ENCODE measurements around the gene ATG9A. TPM values are rescaled to one million over a fixed set of nuclear protein-coding genes. Genes with fewer than 3 reads are reported as not detected.

Gene ATG9A
- total RNA-seq, 4 donors from 2014 or later: 37.8 to 55.1 (median 45.2) TPM

- H3K27me3 ChIP-seq: no peaks in the 10 kb centered on the region
- no peak for TF ChIP-seq POLR2A (IDR thresholded peaks at IDR 0.05)
- no peak for TF ChIP-seq CTCF (IDR thresholded peaks at IDR 0.05)
- peak overlapping the region in 3 of 4 donors; percentile 88 to 98 (median 93) for H3K27ac ChIP-seq
- peaks cover 21 to 46% (median 29%) of the 10 kb centered on the region in 3 donors for H3K4me1 ChIP-seq
- intact Hi-C loops (cut with DNase I): loop anchor here (10.0 kb wide), 1 partner anchor 51 kb away; the partner anchor contains the start of gene NHEJ1
- no peak for DNase-seq
- H3K4me3 ChIP-seq: no peak overlapping the region
- 88 to 91% methylated on average over 8 to 15 of the region's 27 CpGs for WGBS, 2 donors
- no peaks in the 10 kb centered on the region for H3K9me3 ChIP-seq
- peaks cover 23 to 71% (median 36%) of the 10 kb centered on the region in 3 donors for H3K36me3 ChIP-seq
These were observed 13.4 kb downstream of the ATG9A start for GRCh38 chr2:219215871-219216534.

GRCh38 chr2:219214786-219215185 is 14.7 kb downstream of the ATG9A start:
- Histone ChIP-seq H3K27me3 (no peaks in the 10 kb centered on the region), H3K27ac (no peak overlapping the region), H3K36me3 (peaks cover 28 to 71% (median 31%) of the 10 kb centered on the region in 3 donors), H3K9me3 (no peaks in the 10 kb centered on the region), H3K4me1 (peaks cover 21 to 41% (median 29%) of the 10 kb centered on the region in 3 donors), H3K4me3 (no peak overlapping the region)
- 92 to 97% methylated on average over 3 to 5 of the region's 6 CpGs for WGBS, 2 donors
- intact Hi-C loops (cut with DNase I): loop anchor here (10.0 kb wide), 1 partner anchor 50 kb away; the partner anchor contains the start of gene NHEJ1
- DNase-seq: no peak
- TF ChIP-seq POLR2A (IDR thresholded peaks at IDR 0.05) (no peak), CTCF (IDR thresholded peaks at IDR 0.05) (no peak)

GRCh38 chr2:219214141-219214540 is 15.3 kb downstream of the ATG9A start:
- Histone ChIP-seq H3K36me3 (peaks cover 30 to 74% (median 34%) of the 10 kb centered on the region in 3 donors), H3K27ac (no peak overlapping the region), H3K4me3 (no peak overlapping the region), H3K9me3 (no peaks in the 10 kb centered on the region), H3K27me3 (no peaks in the 10 kb centered on the region), H3K4me1 (peaks cover 16 to 37% (median 24%) of the 10 kb centered on the region in 3 donors)
- intact Hi-C loops (cut with DNase I): loop anchor here (10.0 kb wide), 1 partner anchor 49 kb away; the partner anchor contains the start of gene NHEJ1
- TF ChIP-seq POLR2A (IDR thresholded peaks at IDR 0.05) (no peak), CTCF (IDR thresholded peaks at IDR 0.05) (no peak)
- WGBS, 2 donors: 90 to 96% methylated on average over 14 to 15 of the region's 15 CpGs
- DNase-seq: no peak

GRCh38 chr2:219213486-219214071 is 15.9 kb downstream of the ATG9A start:
- no peaks in the 10 kb centered on the region for H3K9me3 ChIP-seq
- intact Hi-C loops (cut with DNase I): loop anchor here (10.0 kb wide), 1 partner anchor 49 kb away; the partner anchor contains the start of gene NHEJ1
- peaks cover 13 to 37% (median 22%) of the 10 kb centered on the region in 3 donors for H3K4me1 ChIP-seq
- no peak for DNase-seq
- no peak overlapping the region for H3K27ac ChIP-seq
- WGBS, 2 donors: 86 to 92% methylated on average over 5 to 8 of the region's 10 CpGs
- no peak overlapping the region for H3K4me3 ChIP-seq
- peaks cover 30 to 80% (median 39%) of the 10 kb centered on the region in 3 donors for H3K36me3 ChIP-seq
- no peak for TF ChIP-seq CTCF (IDR thresholded peaks at IDR 0.05)
- TF ChIP-seq POLR2A (IDR thresholded peaks at IDR 0.05): no peak
- no peaks in the 10 kb centered on the region for H3K27me3 ChIP-seq

- no peak for TF ChIP-seq CTCF (IDR thresholded peaks at IDR 0.05)
- no peak for TF ChIP-seq POLR2A (IDR thresholded peaks at IDR 0.05)
- Histone ChIP-seq H3K4me3 (no peak overlapping the region), H3K27me3 (no peaks in the 10 kb centered on the region), H3K9me3 (no peaks in the 10 kb centered on the region), H3K4me1 (peaks cover 18 to 37% (median 20%) of the 10 kb centered on the region in 3 donors), H3K27ac (no peak overlapping the region), H3K36me3 (peaks cover 30 to 85% (median 39%) of the 10 kb centered on the region in 3 donors)
- intact Hi-C loops (cut with DNase I): loop anchor here (10.0 kb wide), 1 partner anchor 48 kb away; the partner anchor contains the start of gene NHEJ1
- WGBS, 2 donors: 67 to 93% methylated on average over 5 to 6 of the region's 8 CpGs
- no peak for DNase-seq
These were observed 16.4 kb downstream of the ATG9A start for GRCh38 chr2:219213026-219213415.
